H9 (cell line): ENCODE data around the gene ANTXR2. TPM values are rescaled to one million over a fixed set of nuclear protein-coding genes. Genes with fewer than 3 reads are reported as not detected.

Experiments
- DNase-seq: peaks from one replicate; pipeline ENCODE4 v3.0.0-alpha.2; 2017
- H2AFZ ChIP-seq: one replicate; pipeline ENCODE4 v1.6.1; 2013; ENCODE audit warnings: mild to moderate bottlenecking, low read length, control low read depth, moderate library complexity
- H2AK5ac ChIP-seq: 2 replicates; pipeline ENCODE4 v1.6.1; 2013; ENCODE audit warnings: low read length, control low read depth, mixed read lengths; ENCODE audit not compliant: insufficient read length
- H2BK120ac ChIP-seq: one replicate; pipeline ENCODE4 v1.6.1; 2013; ENCODE audit warnings: low read depth, mild to moderate bottlenecking, low read length, control low read depth, inconsistent platforms; ENCODE audit not compliant: poor library complexity, severe bottlenecking
- H2BK12ac ChIP-seq: 2 replicates; pipeline ENCODE4 v1.6.1; 2013; ENCODE audit warnings: low read length, control low read depth, mixed read lengths, low read depth; ENCODE audit not compliant: insufficient read length
- H2BK15ac ChIP-seq: 2 replicates; pipeline ENCODE4 v1.6.1; 2013; ENCODE audit warnings: low read depth, low read length, control low read depth
- H2BK20ac ChIP-seq: one replicate; pipeline ENCODE4 v1.6.1; 2013; ENCODE audit warnings: low read depth, mild to moderate bottlenecking, low read length, control low read depth, inconsistent platforms; ENCODE audit not compliant: poor library complexity, severe bottlenecking
- H2BK5ac ChIP-seq: 2 replicates; pipeline ENCODE4 v1.6.1; 2013; ENCODE audit warnings: low read length, control low read depth, mixed read lengths; ENCODE audit not compliant: insufficient read length
- H3K14ac ChIP-seq: 2 replicates; pipeline ENCODE4 v1.6.1; 2013; ENCODE audit warnings: low read length, control low read depth; ENCODE audit not compliant: insufficient read depth
- H3K18ac ChIP-seq: 2 replicates; pipeline ENCODE4 v1.6.1; 2013; ENCODE audit warnings: low read depth, mild to moderate bottlenecking, mixed read lengths, low read length, control low read depth; ENCODE audit not compliant: insufficient read length
- H3K23ac ChIP-seq: 2 replicates; pipeline ENCODE4 v1.6.1; 2013; ENCODE audit warnings: low read length, control low read depth, mixed read lengths, low read depth; ENCODE audit not compliant: insufficient read length
- H3K23me2 ChIP-seq: 2 replicates; pipeline ENCODE4 v1.6.1; 2013; ENCODE audit warnings: low read depth, mild to moderate bottlenecking, mixed read lengths, low read length, control low read depth; ENCODE audit not compliant: insufficient read length, poor library complexity, severe bottlenecking
- H3K27ac ChIP-seq: 2 replicates; pipeline ENCODE4 v1.5.1; 2013; ENCODE audit warnings: low read length, control low read depth, mixed read lengths, low read depth; ENCODE audit not compliant: insufficient read length
- H3K27me3 ChIP-seq: 2 replicates; pipeline ENCODE4 v1.6.1; 2013; ENCODE audit warnings: low read length, control low read depth, inconsistent platforms; ENCODE audit not compliant: insufficient read depth
- H3K4ac ChIP-seq: 2 replicates; pipeline ENCODE4 v1.6.1; 2013; ENCODE audit warnings: low read depth, mild to moderate bottlenecking, control low read depth, inconsistent platforms, low read length, moderate library complexity
- H3K4me1 ChIP-seq: 2 replicates; pipeline ENCODE4 v1.6.1; 2013; ENCODE audit warnings: low read length, control low read depth, inconsistent platforms; ENCODE audit not compliant: insufficient read depth
- H3K4me2 ChIP-seq: 2 replicates; pipeline ENCODE4 v1.6.1; 2013; ENCODE audit warnings: low read length, control low read depth, mixed read lengths; ENCODE audit not compliant: insufficient read length, insufficient read depth
- H3K56ac ChIP-seq: 2 replicates; pipeline ENCODE4 v1.6.1; 2013; ENCODE audit warnings: low read depth, mild to moderate bottlenecking, mixed read lengths, low read length, control low read depth; ENCODE audit not compliant: insufficient read length
- H3K79me1 ChIP-seq: 2 replicates; pipeline ENCODE4 v1.6.1; 2013; ENCODE audit warnings: low read depth, mild to moderate bottlenecking, moderate library complexity, low read length, control low read depth, inconsistent platforms; ENCODE audit not compliant: insufficient read depth, poor library complexity, severe bottlenecking
- H3K79me2 ChIP-seq: 2 replicates; pipeline ENCODE4 v1.6.1; 2013; ENCODE audit warnings: low read length, control low read depth, inconsistent platforms; ENCODE audit not compliant: insufficient read depth
- H3K9ac ChIP-seq: 2 replicates; pipeline ENCODE4 v1.6.1; 2013; ENCODE audit warnings: low read length, control low read depth, mixed read lengths; ENCODE audit not compliant: insufficient read length; ENCODE audit errors: extremely low read depth
- H3K9me3 ChIP-seq: one replicate; pipeline ENCODE4 v1.6.1; 2013; ENCODE audit warnings: low read depth, low read length, inconsistent platforms; ENCODE audit not compliant: control insufficient read depth
- H3T11ph ChIP-seq: one replicate; pipeline ENCODE4 v1.6.1; 2013; ENCODE audit warnings: mild to moderate bottlenecking, low read length, control low read depth, inconsistent platforms
- H4K20me1 ChIP-seq: one replicate; pipeline ENCODE4 v1.6.1; 2013; ENCODE audit not compliant: control insufficient read depth, insufficient read length, insufficient read depth
- H4K5ac ChIP-seq: 2 replicates; pipeline ENCODE4 v1.6.1; 2013; ENCODE audit warnings: low read depth, mild to moderate bottlenecking, mixed read lengths, low read length, control low read depth; ENCODE audit not compliant: insufficient read length
- H4K8ac ChIP-seq: replicated peaks from 2 replicates; pipeline ENCODE4 v1.6.1; 2013; ENCODE audit warnings: low read length, control low read depth, mixed read lengths, low read depth; ENCODE audit not compliant: insufficient read length
- H4K91ac ChIP-seq: 2 replicates; pipeline ENCODE4 v1.6.1; 2013; ENCODE audit warnings: low read depth, mild to moderate bottlenecking, moderate library complexity, mixed read lengths, low read length, control low read depth; ENCODE audit not compliant: insufficient read length
- H3K27ac Mint-ChIP-seq, 3 experiments: 2 replicates in 2 of 3; 3 replicates in 1 of 3; pipeline ENCODE4 v1.8.0; 2020 to 2021; ENCODE audit warnings: mixed read lengths in 3 of 3, mild to moderate bottlenecking in 1 of 3, moderate library complexity in 1 of 3
- H3K27me3 Mint-ChIP-seq: 2 replicates; pipeline ENCODE4 v1.8.0; 2021; ENCODE audit warnings: low read depth, mild to moderate bottlenecking, moderate library complexity, mixed read lengths
- H3K36me3 Mint-ChIP-seq, 3 experiments: 2 replicates in 2 of 3; 3 replicates in 1 of 3; pipeline ENCODE4 v1.8.0; 2020 to 2021; ENCODE audit warnings: low read depth in 3 of 3, mixed read lengths in 3 of 3; ENCODE audit not compliant: insufficient read depth in 1 of 3
- H3K4me1 Mint-ChIP-seq, 2 experiments: 2 replicates each; pipeline ENCODE4 v1.8.0; 2020; ENCODE audit warnings: mixed read lengths in 2 of 2
- H3K4me3 Mint-ChIP-seq, 2 experiments: 2 replicates in 1 of 2; 3 replicates in 1 of 2; pipeline ENCODE4 v1.8.0; 2020 to 2021; ENCODE audit warnings: mild to moderate bottlenecking in 2 of 2, mixed read lengths in 2 of 2, moderate library complexity in 1 of 2
- H3K9me3 Mint-ChIP-seq, 2 experiments: 2 replicates in 1 of 2; 3 replicates in 1 of 2; pipeline ENCODE4 v1.8.0; 2020; ENCODE audit warnings: mild to moderate bottlenecking in 2 of 2, mixed read lengths in 2 of 2, moderate library complexity in 1 of 2
- CTCF ChIP-seq: fragments of 200-600 bp; sonication (generic); conservative IDR thresholded peaks from 3 replicates; pipeline ENCODE4 v1.8.0; 2021; ENCODE audit warnings: antibody characterized with exemption, mild to moderate bottlenecking
- total RNA-seq: library from RNA; stranded (reverse); gene quantifications from 2 replicates; pipeline ENCODE4 v1.2.1, GENCODE V29; 2021

Gene ANTXR2
- total RNA-seq, 1 experiment from 2014 or later = 4.7 TPM

GRCh38 chr4:80114732-80115265, 41.8 kb upstream of the ANTXR2 start:
- Histone ChIP-seq H3K14ac (no peak overlapping the region), H3K79me2 (no peaks in the 10 kb centered on the region), H2BK15ac (no peak overlapping the region), H4K8ac (no peak overlapping the region), H2BK12ac (no peak overlapping the region), H3K27ac (no peak overlapping the region), H3K79me1 (no peaks in the 10 kb centered on the region), H3K56ac (no peak overlapping the region), H2AK5ac (no peak overlapping the region), H3K9me3 (no peaks in the 10 kb centered on the region), H3K18ac (no peak overlapping the region), H3K4me1 (no peaks in the 10 kb centered on the region), H3K4me2 (no peak overlapping the region), H2BK120ac (no peak overlapping the region), H3K23ac (no peak overlapping the region), H2BK5ac (no peak overlapping the region), H3T11ph (no peak overlapping the region), H4K91ac (no peak overlapping the region), H4K20me1 (no peaks in the 10 kb centered on the region), H2BK20ac (no peak overlapping the region), H3K27me3 (no peaks in the 10 kb centered on the region), H3K9ac (no peak overlapping the region), H2AFZ (no peak overlapping the region), H3K23me2 (no peaks in the 10 kb centered on the region), H3K4ac (no peak overlapping the region), H4K5ac (no peak overlapping the region)
- no peaks in the 10 kb centered on the region; a peak in 1 of 7 replicates for H3K36me3 Mint-ChIP-seq
- peaks cover 0 to 4% of the 10 kb centered on the region in 2 experiments; a peak in 1 of 5 replicates for H3K9me3 Mint-ChIP-seq
- DNase-seq = no peak
- H3K4me3 Mint-ChIP-seq = no peak overlapping the region
- no peak for TF ChIP-seq CTCF
- H3K4me1 Mint-ChIP-seq = no peaks in the 10 kb centered on the region
- no peak overlapping the region for H3K27ac Mint-ChIP-seq
- H3K27me3 Mint-ChIP-seq = peaks cover 6% of the 10 kb centered on the region
